IPS-18c (cell line): ENCODE data around the gene TMEM238.
"Not testable (repeated sequence)": the region's sequence is repeated elsewhere in the genome, so short reads cannot be mapped to it uniquely, and the experiment has no call there.

Source experiments
- H3K4me3 ChIP-seq: 2 replicates; pipeline ENCODE4 v1.7.0; 2013; ENCODE audit warnings: low read depth, mild to moderate bottlenecking, low read length, moderate library complexity; ENCODE audit not compliant: insufficient read depth
- H3K9me3 ChIP-seq: one replicate; pipeline ENCODE4 v1.6.1; 2013; ENCODE audit warnings: mild to moderate bottlenecking, low read length, moderate library complexity; ENCODE audit not compliant: control insufficient read depth, insufficient read depth

Gene TMEM238

DNA sequence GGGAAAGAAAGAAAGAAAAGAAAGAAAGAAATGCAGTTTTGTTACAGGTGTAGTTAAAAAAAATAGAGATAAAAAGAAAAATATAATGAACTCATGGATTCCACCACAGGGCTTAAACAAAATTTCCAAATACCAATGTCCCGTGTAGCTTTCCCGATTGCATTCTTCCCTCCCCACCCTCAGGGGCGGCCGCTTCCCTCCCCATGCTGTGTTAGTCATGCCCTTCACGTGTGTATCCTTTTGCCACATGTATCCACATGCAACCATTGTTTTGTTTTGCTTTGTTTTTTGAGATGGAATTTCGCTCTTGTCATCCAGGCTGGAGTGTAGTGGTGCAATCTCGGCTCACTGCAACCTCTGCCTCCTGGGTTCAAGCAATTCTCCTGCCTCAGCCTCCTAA, 48.0 kb downstream of the TMEM238 start:
- no peaks in the 10 kb centered on the region for H3K9me3 ChIP-seq

DNA sequence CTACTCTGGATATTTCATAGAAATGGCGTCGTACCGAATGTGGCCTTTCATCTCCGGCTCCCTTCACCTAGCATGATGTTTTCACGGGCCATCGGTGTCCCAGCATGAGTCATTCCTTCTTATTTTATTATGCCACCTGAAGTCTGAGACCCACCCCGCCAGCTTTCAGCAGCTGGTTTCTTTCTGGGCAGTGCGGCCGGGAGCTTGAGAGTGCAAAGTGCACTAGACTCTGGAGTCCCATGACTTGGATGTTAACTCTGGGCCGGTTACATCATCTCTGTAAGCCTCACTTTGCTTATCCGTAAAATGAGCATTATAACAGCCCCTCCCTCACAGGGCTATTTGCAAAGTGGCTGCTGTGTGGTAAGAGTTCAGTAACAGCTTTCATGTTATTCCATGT, 50.2 kb downstream of the TMEM238 start:
- H3K4me3 ChIP-seq: no peak overlapping the region
- H3K9me3 ChIP-seq: no peaks in the 10 kb centered on the region

More for the DNA sequence above, 48.0 kb downstream of the TMEM238 start:
- no peak overlapping the region for H3K4me3 ChIP-seq

DNA sequence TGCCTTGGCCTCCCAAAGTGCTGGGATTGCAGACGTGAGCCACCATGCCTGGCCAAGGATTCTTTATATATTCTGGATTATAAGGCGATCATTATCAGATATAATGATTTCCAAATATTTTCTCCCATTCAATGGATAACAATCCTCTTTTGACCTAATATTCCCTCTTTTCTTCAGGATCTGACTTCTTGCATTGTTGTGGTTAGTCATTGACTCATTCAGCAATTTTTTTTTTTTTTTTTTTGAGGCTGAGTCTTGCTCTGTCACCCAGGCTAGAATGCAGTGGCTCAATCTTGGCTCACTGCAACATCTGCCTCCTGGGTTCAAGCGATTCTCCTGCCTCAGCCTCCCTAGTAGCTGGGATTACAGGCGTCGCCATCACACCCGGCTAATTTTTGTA, 54.3 kb downstream of the TMEM238 start:
- not testable (repeated sequence) for H3K9me3 ChIP-seq, H3K4me3 ChIP-seq
